OCI-LY3 (cell line): ENCODE data around the gene WDR83.
A peak's percentile ranks its signal among the peaks of the same experiment; 100 is the strongest.

Source experiments
- H2AFZ ChIP-seq: fragments of 200-600, 300-600 bp; shearing (Covaris generic); 2 replicates; pipeline ENCODE4 v1.6.0; 2014; ENCODE audit warnings: antibody characterized with exemption, low read depth, low read length
- H3K27ac ChIP-seq: fragments of 200-600, 300-600 bp; sonication (generic); 2 replicates; pipeline ENCODE4 v1.5.1; 2014; ENCODE audit warnings: mild to moderate bottlenecking, low read length, moderate library complexity, mixed read lengths
- H3K27me3 ChIP-seq: fragments of 200-600, 300-600 bp; sonication (generic); 2 replicates; pipeline ENCODE4 v1.6.1; 2014; ENCODE audit warnings: low read depth, low read length, mixed read lengths
- H3K36me3 ChIP-seq: fragments of 200-600, 300-600 bp; sonication (generic); replicated peaks from 2 replicates; pipeline ENCODE3; 2014; ENCODE audit warnings: low read depth, low read length, mixed read lengths
- H3K4me1 ChIP-seq: fragments of 300-600, 200-600 bp; sonication (generic); 2 replicates; pipeline ENCODE4 v1.6.1; 2014; ENCODE audit warnings: low read length, mixed read lengths
- H3K4me2 ChIP-seq: fragments of 200-600, 300-600 bp; sonication (generic); 2 replicates; pipeline ENCODE4 v1.6.1; 2014; ENCODE audit warnings: low read length, mixed read lengths
- H3K4me3 ChIP-seq: fragments of 300-600, 200-600 bp; sonication (generic); 2 replicates; pipeline ENCODE4 v1.5.1; 2014; ENCODE audit warnings: antibody characterized with exemption, mild to moderate bottlenecking, low read length, moderate library complexity
- H3K79me2 ChIP-seq: fragments of 300-600, 200-600 bp; shearing (Covaris generic); 2 replicates; pipeline ENCODE4 v1.6.1; 2014; ENCODE audit warnings: mild to moderate bottlenecking, low read length, mixed read lengths
- H3K9ac ChIP-seq: fragments of 300-600, 200-600 bp; shearing (Covaris generic); 2 replicates; pipeline ENCODE4 v1.6.0; 2014; ENCODE audit warnings: mild to moderate bottlenecking, low read length, moderate library complexity
- H3K9me3 ChIP-seq: fragments of 200-600, 300-600 bp; shearing (Covaris generic); 2 replicates; pipeline ENCODE4 v1.6.1; 2014; ENCODE audit warnings: low read length, mixed read lengths; ENCODE audit not compliant: insufficient read depth
- H4K20me1 ChIP-seq: fragments of 200-600, 300-600 bp; sonication (generic); 2 replicates; pipeline ENCODE4 v1.6.1; 2016; ENCODE audit warnings: low read length, mixed read lengths; ENCODE audit not compliant: insufficient read depth
- CTCF ChIP-seq: fragments of 200-600, 300-600 bp; sonication (generic); IDR thresholded peaks from 2 replicates; pipeline ENCODE4 v1.5.1; 2014; ENCODE audit warnings: antibody characterized with exemption, low read length, low read depth
- EZH2phosphoT487 ChIP-seq: fragments of 200-600 bp; shearing (Covaris generic); IDR thresholded peaks from 2 replicates; pipeline ENCODE4 v1.6.1; 2018; ENCODE audit warnings: antibody characterized with exemption, mixed run types, low read depth

WDR83 gene

GRCh38 chr19:12669270-12670158 lies 2.9 kb downstream of the WDR83 start:
- Histone ChIP-seq H3K4me1 (peaks cover 33% of the 10 kb centered on the region), H3K4me3 (peak overlapping the region; percentile 88), H3K36me3 (peaks cover 16% of the 10 kb centered on the region), H2AFZ (peak overlapping the region; percentile 98), H3K27me3 (no peaks in the 10 kb centered on the region), H3K4me2 (peak overlapping the region; percentile 96), H3K79me2 (peaks cover 58% of the 10 kb centered on the region), H4K20me1 (no peaks in the 10 kb centered on the region), H3K27ac (peak overlapping the region; percentile 74), H3K9ac (peak overlapping the region; percentile 88), H3K9me3 (no peaks in the 10 kb centered on the region)
- TF ChIP-seq CTCF (no peak), EZH2phosphoT487 (no peak)

- Histone ChIP-seq H3K9ac (peak overlapping the region; percentile 88), H3K79me2 (peaks cover 51% of the 10 kb centered on the region), H4K20me1 (no peaks in the 10 kb centered on the region), H3K4me1 (peaks cover 26% of the 10 kb centered on the region), H3K27me3 (no peaks in the 10 kb centered on the region), H3K27ac (peak overlapping the region; percentile 74), H3K4me3 (peak overlapping the region; percentile 88), H3K4me2 (peak overlapping the region; percentile 96), H3K36me3 (peaks cover 16% of the 10 kb centered on the region), H2AFZ (no peak overlapping the region; the same call in 1 of the 2 replicates), H3K9me3 (no peaks in the 10 kb centered on the region)
- no peak for TF ChIP-seq CTCF
- no peak for TF ChIP-seq EZH2phosphoT487
These were observed 3.7 kb downstream of the WDR83 start for GRCh38 chr19:12670159-12670928.

- H3K4me1 ChIP-seq: peaks cover 19% of the 10 kb centered on the region
- H3K27ac ChIP-seq: no peak overlapping the region
- H3K4me3 ChIP-seq: no peak overlapping the region
- H3K27me3 ChIP-seq: no peaks in the 10 kb centered on the region
- peaks cover 36% of the 10 kb centered on the region for H3K36me3 ChIP-seq
- TF ChIP-seq CTCF: no peak
- TF ChIP-seq EZH2phosphoT487: no peak
- H3K9ac ChIP-seq: no peak overlapping the region
- peaks cover 4% of the 10 kb centered on the region; the same call in 1 of the 2 replicates for H4K20me1 ChIP-seq
- no peaks in the 10 kb centered on the region for H3K9me3 ChIP-seq
- no peak overlapping the region for H2AFZ ChIP-seq
- H3K4me2 ChIP-seq: no peak overlapping the region
- peaks cover 32% of the 10 kb centered on the region for H3K79me2 ChIP-seq
These were observed 6.1 kb downstream of the WDR83 start for GRCh38 chr19:12672744-12673143.

GRCh38 chr19:12675399-12675798 lies 8.8 kb downstream of the WDR83 start:
- H3K79me2 ChIP-seq: peaks cover 25% of the 10 kb centered on the region
- no peak overlapping the region for H3K9ac ChIP-seq
- H4K20me1 ChIP-seq: peaks cover 10% of the 10 kb centered on the region; the same call in 1 of the 2 replicates
- H3K9me3 ChIP-seq: no peaks in the 10 kb centered on the region
- H3K27ac ChIP-seq: no peak overlapping the region
- peaks cover 8% of the 10 kb centered on the region for H3K4me1 ChIP-seq
- H3K36me3 ChIP-seq: peaks cover 55% of the 10 kb centered on the region
- H3K27me3 ChIP-seq: no peaks in the 10 kb centered on the region
- H3K4me2 ChIP-seq: no peak overlapping the region
- no peak for TF ChIP-seq CTCF
- TF ChIP-seq EZH2phosphoT487: no peak
- H3K4me3 ChIP-seq: no peak overlapping the region
- no peak overlapping the region for H2AFZ ChIP-seq
